Measurements from ENCODE around the gene MYO15A.

The MYO15A gene

DNA sequence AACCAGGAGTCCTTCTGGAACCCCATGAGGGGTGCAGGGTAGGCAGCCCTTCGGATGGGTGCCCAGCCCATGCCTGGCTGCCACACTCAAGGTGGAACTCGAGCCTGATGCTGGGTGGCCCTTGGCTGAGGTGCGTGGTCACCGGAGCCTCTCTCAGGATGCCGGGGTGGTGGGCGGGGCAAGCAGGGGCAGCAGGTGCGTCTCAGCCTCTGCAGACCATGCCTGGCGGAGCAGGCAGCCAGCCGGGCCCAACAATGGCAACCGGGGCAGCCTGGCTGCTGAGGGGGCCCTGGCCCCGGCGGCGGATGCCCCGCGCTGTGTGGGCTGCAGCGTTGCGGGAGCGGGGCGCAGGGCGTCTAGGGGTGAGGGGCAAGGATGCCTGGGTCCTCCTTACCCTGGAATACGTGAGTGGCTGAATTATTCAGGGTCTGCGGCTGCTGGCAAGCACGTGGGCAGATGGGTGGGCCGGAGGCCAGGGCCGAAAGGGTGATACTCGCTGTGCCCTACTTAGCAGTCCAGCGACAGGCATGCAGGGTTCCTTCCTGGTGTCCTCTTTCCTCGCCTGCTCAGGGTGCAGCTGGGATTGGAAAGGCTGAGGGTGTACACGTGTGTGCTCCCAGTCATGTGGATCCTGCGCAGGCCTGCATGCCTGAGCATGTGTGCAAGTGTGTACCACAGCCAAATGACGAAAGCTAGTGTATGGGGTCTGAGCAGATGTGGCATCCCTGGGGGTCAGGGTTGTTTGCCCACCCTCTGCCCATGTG is 14.6 kb downstream of the MYO15A start:
- H3K4me3 ChIP-seq (ENCODE audit: low read depth in 1 of 5, low read length in 5 of 5) = no peak overlapping the region
- H3K27me3 ChIP-seq (ENCODE audit: control insufficient read depth in 5 of 5, insufficient read depth in 4 of 5, low read length in 5 of 5) = peaks cover 0 to 14% (median 0%) of the 10 kb centered on the region in 5 donors
- H3K9me3 ChIP-seq (ENCODE audit: control insufficient read depth in 5 of 5, low read length in 5 of 5) = peaks cover 0 to 9% (median 8%) of the 10 kb centered on the region in 5 donors
- H3K9ac ChIP-seq (ENCODE audit: low read length in 5 of 5) = no peak overlapping the region
- no peaks in the 10 kb centered on the region for H3K4me1 ChIP-seq (ENCODE audit: control insufficient read depth in 5 of 5, insufficient read depth in 5 of 5, low read length in 5 of 5)
- H3K36me3 ChIP-seq (ENCODE audit: control insufficient read depth in 5 of 5, insufficient read depth in 5 of 5, low read length in 5 of 5) = no peaks in the 10 kb centered on the region
- no peak overlapping the region for H3K27ac ChIP-seq (ENCODE audit: low read depth, low read length)

GRCh38 chr17:18124345-18125126 is 16.0 kb downstream of the MYO15A start:
- no peaks in the 10 kb centered on the region for H3K36me3 ChIP-seq (ENCODE audit: control insufficient read depth in 5 of 5, insufficient read depth in 5 of 5, low read length in 5 of 5)
- H3K27me3 ChIP-seq (ENCODE audit: control insufficient read depth in 5 of 5, insufficient read depth in 4 of 5, low read length in 5 of 5) = peaks cover 0 to 14% (median 0%) of the 10 kb centered on the region in 5 donors
- H3K4me1 ChIP-seq (ENCODE audit: control insufficient read depth in 5 of 5, insufficient read depth in 5 of 5, low read length in 5 of 5) = no peaks in the 10 kb centered on the region
- peaks cover 0 to 7% (median 6%) of the 10 kb centered on the region in 5 donors for H3K9me3 ChIP-seq (ENCODE audit: control insufficient read depth in 5 of 5, low read length in 5 of 5)
- no peak overlapping the region for H3K9ac ChIP-seq (ENCODE audit: low read length in 5 of 5)
- no peak overlapping the region for H3K4me3 ChIP-seq (ENCODE audit: low read depth in 1 of 5, low read length in 5 of 5)
- H3K27ac ChIP-seq (ENCODE audit: low read depth, low read length) = no peak overlapping the region

- Histone ChIP-seq H3K4me3 (ENCODE audit: low read depth in 1 of 5, low read length in 5 of 5) (no peak overlapping the region), H3K27me3 (ENCODE audit: control insufficient read depth in 5 of 5, insufficient read depth in 4 of 5, low read length in 5 of 5) (peaks cover 0 to 9% (median 0%) of the 10 kb centered on the region in 5 donors), H3K36me3 (ENCODE audit: control insufficient read depth in 5 of 5, insufficient read depth in 5 of 5, low read length in 5 of 5) (no peaks in the 10 kb centered on the region), H3K9ac (ENCODE audit: low read length in 5 of 5) (no peak overlapping the region), H3K27ac (ENCODE audit: low read depth, low read length) (no peak overlapping the region), H3K4me1 (ENCODE audit: control insufficient read depth in 5 of 5, insufficient read depth in 5 of 5, low read length in 5 of 5) (no peaks in the 10 kb centered on the region), H3K9me3 (ENCODE audit: control insufficient read depth in 5 of 5, low read length in 5 of 5) (no peaks in the 10 kb centered on the region)
Observed at GRCh38 chr17:18129041-18129502, 20.5 kb downstream of the MYO15A start.

DNA sequence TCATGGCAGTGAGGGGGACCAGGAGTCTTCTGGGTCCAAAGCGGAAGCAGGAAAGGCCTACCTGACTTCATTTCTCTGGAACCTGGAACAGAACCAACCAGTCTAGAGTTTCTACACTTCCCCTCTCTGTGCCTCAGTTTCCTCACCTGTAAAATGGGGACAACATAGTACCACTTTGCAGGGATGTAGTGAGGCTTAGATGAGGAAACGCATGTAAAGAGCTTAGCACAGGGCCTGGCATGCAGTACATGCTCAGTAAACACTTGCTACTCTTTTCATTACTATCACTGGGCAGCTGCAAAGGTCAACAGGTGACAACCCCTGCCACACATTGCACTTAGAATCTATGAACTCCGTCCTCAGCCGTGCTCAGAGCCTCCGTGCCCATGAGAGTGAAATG is 24.2 kb downstream of the MYO15A start:
- H3K36me3 ChIP-seq (ENCODE audit: control insufficient read depth in 5 of 5, insufficient read depth in 5 of 5, low read length in 5 of 5) = no peaks in the 10 kb centered on the region
- H3K27me3 ChIP-seq (ENCODE audit: control insufficient read depth in 5 of 5, insufficient read depth in 4 of 5, low read length in 5 of 5) = peaks cover 0 to 9% (median 0%) of the 10 kb centered on the region in 5 donors
- H3K9ac ChIP-seq (ENCODE audit: low read length in 5 of 5) = no peak overlapping the region
- no peaks in the 10 kb centered on the region for H3K4me1 ChIP-seq (ENCODE audit: control insufficient read depth in 5 of 5, insufficient read depth in 5 of 5, low read length in 5 of 5)
- no peak overlapping the region for H3K27ac ChIP-seq (ENCODE audit: low read depth, low read length)
- no peak overlapping the region for H3K4me3 ChIP-seq (ENCODE audit: low read depth in 1 of 5, low read length in 5 of 5)
- H3K9me3 ChIP-seq (ENCODE audit: control insufficient read depth in 5 of 5, low read length in 5 of 5) = no peaks in the 10 kb centered on the region

DNA sequence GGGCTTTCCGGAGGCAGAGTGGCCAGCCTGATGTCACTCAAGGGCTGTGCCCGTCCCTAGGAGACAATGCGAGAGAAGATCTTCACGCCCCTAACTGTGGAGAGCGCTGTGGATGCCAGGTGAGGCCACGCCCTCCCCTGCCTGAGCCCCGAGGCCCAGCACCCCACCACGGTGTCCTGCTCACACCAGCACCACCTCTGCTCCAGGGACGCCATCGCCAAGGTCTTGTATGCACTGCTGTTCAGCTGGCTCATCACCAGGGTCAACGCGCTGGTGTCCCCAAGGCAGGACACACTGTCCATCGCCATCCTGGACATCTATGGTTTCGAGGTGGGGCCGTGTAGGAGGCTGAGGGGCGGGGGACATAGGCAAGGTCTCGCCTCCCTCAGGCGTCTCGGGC is 27.8 kb downstream of the MYO15A start:
- peaks cover 0 to 5% (median 3%) of the 10 kb centered on the region in 5 donors for H3K4me1 ChIP-seq (ENCODE audit: control insufficient read depth in 5 of 5, insufficient read depth in 5 of 5, low read length in 5 of 5)
- H3K9me3 ChIP-seq (ENCODE audit: control insufficient read depth in 5 of 5, low read length in 5 of 5) = no peaks in the 10 kb centered on the region
- no peak overlapping the region for H3K9ac ChIP-seq (ENCODE audit: low read length in 5 of 5)
- peaks cover 0 to 9% (median 0%) of the 10 kb centered on the region in 5 donors for H3K27me3 ChIP-seq (ENCODE audit: control insufficient read depth in 5 of 5, insufficient read depth in 4 of 5, low read length in 5 of 5)
- H3K36me3 ChIP-seq (ENCODE audit: control insufficient read depth in 5 of 5, insufficient read depth in 5 of 5, low read length in 5 of 5) = no peaks in the 10 kb centered on the region
- no peak overlapping the region for H3K27ac ChIP-seq (ENCODE audit: low read depth, low read length)
- H3K4me3 ChIP-seq (ENCODE audit: low read depth in 1 of 5, low read length in 5 of 5) = no peak overlapping the region

- no peaks in the 10 kb centered on the region for H3K36me3 ChIP-seq (ENCODE audit: control insufficient read depth in 5 of 5, insufficient read depth in 5 of 5, low read length in 5 of 5)
- peaks cover 0 to 5% (median 3%) of the 10 kb centered on the region in 5 donors for H3K4me1 ChIP-seq (ENCODE audit: control insufficient read depth in 5 of 5, insufficient read depth in 5 of 5, low read length in 5 of 5)
- H3K9me3 ChIP-seq (ENCODE audit: control insufficient read depth in 5 of 5, low read length in 5 of 5) = no peaks in the 10 kb centered on the region
- no peak overlapping the region for H3K9ac ChIP-seq (ENCODE audit: low read length in 5 of 5)
- no peak overlapping the region for H3K4me3 ChIP-seq (ENCODE audit: low read depth in 1 of 5, low read length in 5 of 5)
- H3K27ac ChIP-seq (ENCODE audit: low read depth, low read length) = no peak overlapping the region
- H3K27me3 ChIP-seq (ENCODE audit: control insufficient read depth in 5 of 5, insufficient read depth in 4 of 5, low read length in 5 of 5) = peaks cover 0 to 24% (median 4%) of the 10 kb centered on the region in 5 donors
Observed at GRCh38 chr17:18138065-18138749, 29.7 kb downstream of the MYO15A start.

GRCh38 chr17:18139092-18139491 is 30.5 kb downstream of the MYO15A start:
- Histone ChIP-seq H3K27ac (ENCODE audit: low read depth, low read length) (no peak overlapping the region), H3K4me3 (ENCODE audit: low read depth in 1 of 5, low read length in 5 of 5) (no peak overlapping the region), H3K9ac (ENCODE audit: low read length in 5 of 5) (no peak overlapping the region), H3K27me3 (ENCODE audit: control insufficient read depth in 5 of 5, insufficient read depth in 4 of 5, low read length in 5 of 5) (peaks cover 0 to 29% (median 4%) of the 10 kb centered on the region in 5 donors), H3K36me3 (ENCODE audit: control insufficient read depth in 5 of 5, insufficient read depth in 5 of 5, low read length in 5 of 5) (no peaks in the 10 kb centered on the region), H3K4me1 (ENCODE audit: control insufficient read depth in 5 of 5, insufficient read depth in 5 of 5, low read length in 5 of 5) (peaks cover 0 to 5% (median 3%) of the 10 kb centered on the region in 5 donors), H3K9me3 (ENCODE audit: control insufficient read depth in 5 of 5, low read length in 5 of 5) (no peaks in the 10 kb centered on the region)

DNA sequence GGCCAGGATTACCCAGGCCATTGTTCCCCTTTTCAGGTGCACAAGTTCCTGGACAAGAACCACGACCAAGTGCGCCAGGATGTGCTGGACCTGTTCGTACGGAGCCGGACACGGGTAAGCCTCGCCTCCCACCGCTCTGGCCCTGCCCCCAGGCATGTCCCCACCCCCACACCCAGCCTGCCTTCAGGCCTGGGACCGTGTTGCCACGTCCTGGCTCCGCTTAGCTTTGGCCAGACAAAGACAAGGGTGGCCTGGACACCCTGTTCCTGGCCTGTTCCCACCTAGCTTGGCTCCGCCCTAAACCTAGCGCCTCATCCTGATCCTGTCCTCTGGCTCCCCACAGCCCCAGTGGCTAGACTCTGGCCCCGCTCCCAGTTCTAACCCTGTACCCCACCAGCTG is 30.9 kb downstream of the MYO15A start:
- Histone ChIP-seq H3K9ac (ENCODE audit: low read length in 5 of 5) (no peak overlapping the region), H3K4me1 (ENCODE audit: control insufficient read depth in 5 of 5, insufficient read depth in 5 of 5, low read length in 5 of 5) (peaks cover 0 to 5% (median 3%) of the 10 kb centered on the region in 5 donors), H3K9me3 (ENCODE audit: control insufficient read depth in 5 of 5, low read length in 5 of 5) (no peaks in the 10 kb centered on the region), H3K27me3 (ENCODE audit: control insufficient read depth in 5 of 5, insufficient read depth in 4 of 5, low read length in 5 of 5) (peaks cover 0 to 29% (median 4%) of the 10 kb centered on the region in 5 donors), H3K27ac (ENCODE audit: low read depth, low read length) (no peak overlapping the region), H3K36me3 (ENCODE audit: control insufficient read depth in 5 of 5, insufficient read depth in 5 of 5, low read length in 5 of 5) (no peaks in the 10 kb centered on the region), H3K4me3 (ENCODE audit: low read depth in 1 of 5, low read length in 5 of 5) (no peak overlapping the region)

GRCh38 chr17:18139949-18140348 is 31.4 kb downstream of the MYO15A start:
- no peak overlapping the region for H3K9ac ChIP-seq (ENCODE audit: low read length in 5 of 5)
- peaks cover 0 to 5% (median 3%) of the 10 kb centered on the region in 5 donors for H3K4me1 ChIP-seq (ENCODE audit: control insufficient read depth in 5 of 5, insufficient read depth in 5 of 5, low read length in 5 of 5)
- no peaks in the 10 kb centered on the region for H3K36me3 ChIP-seq (ENCODE audit: control insufficient read depth in 5 of 5, insufficient read depth in 5 of 5, low read length in 5 of 5)
- H3K27ac ChIP-seq (ENCODE audit: low read depth, low read length) = no peak overlapping the region
- no peaks in the 10 kb centered on the region for H3K9me3 ChIP-seq (ENCODE audit: control insufficient read depth in 5 of 5, low read length in 5 of 5)
- no peak overlapping the region for H3K4me3 ChIP-seq (ENCODE audit: low read depth in 1 of 5, low read length in 5 of 5)
- peaks cover 0 to 29% (median 4%) of the 10 kb centered on the region in 5 donors for H3K27me3 ChIP-seq (ENCODE audit: control insufficient read depth in 5 of 5, insufficient read depth in 4 of 5, low read length in 5 of 5)
